ENCODE measurements around the gene SPATA13.

The SPATA13 gene

GRCh38 chr13:24228852-24229458 lies 68.4 kb downstream of the SPATA13 start:
- peaks cover 0 to 4% of the 10 kb centered on the region in 2 donors for H3K4me1 ChIP-seq (ENCODE audit: control insufficient read depth in 1 of 2, insufficient read depth in 2 of 2, low read length in 2 of 2)
- H3K27me3 ChIP-seq (ENCODE audit: low read depth, low read length): no peaks in the 10 kb centered on the region
- no peak overlapping the region for H3K27ac ChIP-seq (ENCODE audit: low read length)
- H3K4me3 ChIP-seq (ENCODE audit: low read depth in 1 of 2, low read length in 2 of 2): no peak overlapping the region
- peaks cover 0 to 4% of the 10 kb centered on the region in 2 donors for H3K36me3 ChIP-seq (ENCODE audit: control insufficient read depth in 1 of 2, insufficient read depth in 2 of 2, low read length in 2 of 2)
- H3K9me3 ChIP-seq (ENCODE audit: control insufficient read depth in 1 of 2, low read length in 2 of 2): no peaks in the 10 kb centered on the region

GRCh38 chr13:24230428-24231072 lies 70.0 kb downstream of the SPATA13 start:
- H3K36me3 ChIP-seq (ENCODE audit: control insufficient read depth in 1 of 2, insufficient read depth in 2 of 2, low read length in 2 of 2): peaks cover 0 to 2% of the 10 kb centered on the region in 2 donors
- peaks cover 0 to 12% of the 10 kb centered on the region in 2 donors for H3K4me1 ChIP-seq (ENCODE audit: control insufficient read depth in 1 of 2, insufficient read depth in 2 of 2, low read length in 2 of 2)
- no peak overlapping the region for H3K27ac ChIP-seq (ENCODE audit: low read length)
- H3K9me3 ChIP-seq (ENCODE audit: control insufficient read depth in 1 of 2, low read length in 2 of 2): no peaks in the 10 kb centered on the region
- no peak overlapping the region for H3K4me3 ChIP-seq (ENCODE audit: low read depth in 1 of 2, low read length in 2 of 2)
- no peaks in the 10 kb centered on the region for H3K27me3 ChIP-seq (ENCODE audit: low read depth, low read length)

GRCh38 chr13:24231377-24231776 lies 70.9 kb downstream of the SPATA13 start:
- Histone ChIP-seq H3K27ac (ENCODE audit: low read length) (no peak overlapping the region), H3K9me3 (ENCODE audit: control insufficient read depth in 1 of 2, low read length in 2 of 2) (no peaks in the 10 kb centered on the region), H3K27me3 (ENCODE audit: low read depth, low read length) (no peaks in the 10 kb centered on the region), H3K36me3 (ENCODE audit: control insufficient read depth in 1 of 2, insufficient read depth in 2 of 2, low read length in 2 of 2) (no peaks in the 10 kb centered on the region), H3K4me3 (ENCODE audit: low read depth in 1 of 2, low read length in 2 of 2) (no peak overlapping the region), H3K4me1 (ENCODE audit: control insufficient read depth in 1 of 2, insufficient read depth in 2 of 2, low read length in 2 of 2) (peaks cover 0 to 12% of the 10 kb centered on the region in 2 donors)

GRCh38 chr13:24232037-24232436 lies 71.5 kb downstream of the SPATA13 start:
- H3K9me3 ChIP-seq (ENCODE audit: control insufficient read depth in 1 of 2, low read length in 2 of 2): no peaks in the 10 kb centered on the region
- H3K27me3 ChIP-seq (ENCODE audit: low read depth, low read length): no peaks in the 10 kb centered on the region
- peaks cover 0 to 12% of the 10 kb centered on the region in 2 donors for H3K4me1 ChIP-seq (ENCODE audit: control insufficient read depth in 1 of 2, insufficient read depth in 2 of 2, low read length in 2 of 2)
- no peaks in the 10 kb centered on the region for H3K36me3 ChIP-seq (ENCODE audit: control insufficient read depth in 1 of 2, insufficient read depth in 2 of 2, low read length in 2 of 2)
- no peak overlapping the region for H3K27ac ChIP-seq (ENCODE audit: low read length)
- no peak overlapping the region for H3K4me3 ChIP-seq (ENCODE audit: low read depth in 1 of 2, low read length in 2 of 2)

GRCh38 chr13:24232474-24232873 lies 72.0 kb downstream of the SPATA13 start:
- Histone ChIP-seq H3K9me3 (ENCODE audit: control insufficient read depth in 1 of 2, low read length in 2 of 2) (no peaks in the 10 kb centered on the region), H3K36me3 (ENCODE audit: control insufficient read depth in 1 of 2, insufficient read depth in 2 of 2, low read length in 2 of 2) (no peaks in the 10 kb centered on the region), H3K4me1 (ENCODE audit: control insufficient read depth in 1 of 2, insufficient read depth in 2 of 2, low read length in 2 of 2) (peaks cover 0 to 12% of the 10 kb centered on the region in 2 donors), H3K27me3 (ENCODE audit: low read depth, low read length) (no peaks in the 10 kb centered on the region), H3K4me3 (ENCODE audit: low read depth in 1 of 2, low read length in 2 of 2) (no peak overlapping the region), H3K27ac (ENCODE audit: low read length) (no peak overlapping the region)

GRCh38 chr13:24233351-24233901 lies 72.9 kb downstream of the SPATA13 start:
- Histone ChIP-seq H3K9me3 (ENCODE audit: control insufficient read depth in 1 of 2, low read length in 2 of 2) (no peaks in the 10 kb centered on the region), H3K36me3 (ENCODE audit: control insufficient read depth in 1 of 2, insufficient read depth in 2 of 2, low read length in 2 of 2) (no peaks in the 10 kb centered on the region), H3K27ac (ENCODE audit: low read length) (peak overlapping the region; percentile 28), H3K4me3 (ENCODE audit: low read depth in 1 of 2, low read length in 2 of 2) (peak overlapping the region in 1 of 2 donors; percentile 17), H3K4me1 (ENCODE audit: control insufficient read depth in 1 of 2, insufficient read depth in 2 of 2, low read length in 2 of 2) (peaks cover 0 to 12% of the 10 kb centered on the region in 2 donors), H3K27me3 (ENCODE audit: low read depth, low read length) (no peaks in the 10 kb centered on the region)

GRCh38 chr13:24234200-24234915 lies 73.8 kb downstream of the SPATA13 start:
- H3K27me3 ChIP-seq (ENCODE audit: low read depth, low read length): no peaks in the 10 kb centered on the region
- no peak overlapping the region for H3K27ac ChIP-seq (ENCODE audit: low read length)
- H3K36me3 ChIP-seq (ENCODE audit: control insufficient read depth in 1 of 2, insufficient read depth in 2 of 2, low read length in 2 of 2): no peaks in the 10 kb centered on the region
- H3K9me3 ChIP-seq (ENCODE audit: control insufficient read depth in 1 of 2, low read length in 2 of 2): no peaks in the 10 kb centered on the region
- peaks cover 0 to 12% of the 10 kb centered on the region in 2 donors for H3K4me1 ChIP-seq (ENCODE audit: control insufficient read depth in 1 of 2, insufficient read depth in 2 of 2, low read length in 2 of 2)
- H3K4me3 ChIP-seq (ENCODE audit: low read depth in 1 of 2, low read length in 2 of 2): no peak overlapping the region

GRCh38 chr13:24237356-24237755 lies 76.8 kb downstream of the SPATA13 start:
- H3K4me3 ChIP-seq (ENCODE audit: low read depth in 1 of 2, low read length in 2 of 2): no peak overlapping the region
- no peak overlapping the region for H3K27ac ChIP-seq (ENCODE audit: low read length)
- H3K4me1 ChIP-seq (ENCODE audit: control insufficient read depth in 1 of 2, insufficient read depth in 2 of 2, low read length in 2 of 2): peaks cover 0 to 12% of the 10 kb centered on the region in 2 donors

GRCh38 chr13:24241336-24241735 lies 80.8 kb downstream of the SPATA13 start:
- Histone ChIP-seq H3K36me3 (ENCODE audit: control insufficient read depth in 1 of 2, insufficient read depth in 2 of 2, low read length in 2 of 2) (no peaks in the 10 kb centered on the region), H3K9me3 (ENCODE audit: control insufficient read depth in 1 of 2, low read length in 2 of 2) (no peaks in the 10 kb centered on the region), H3K4me3 (ENCODE audit: low read depth in 1 of 2, low read length in 2 of 2) (no peak overlapping the region), H3K27me3 (ENCODE audit: low read depth, low read length) (no peaks in the 10 kb centered on the region), H3K4me1 (ENCODE audit: control insufficient read depth in 1 of 2, insufficient read depth in 2 of 2, low read length in 2 of 2) (no peaks in the 10 kb centered on the region), H3K27ac (ENCODE audit: low read length) (no peak overlapping the region)

More at GRCh38 chr13:24237356-24237755, 76.8 kb downstream of the SPATA13 start:
- Histone ChIP-seq H3K27me3 (ENCODE audit: low read depth, low read length) (no peaks in the 10 kb centered on the region), H3K36me3 (ENCODE audit: control insufficient read depth in 1 of 2, insufficient read depth in 2 of 2, low read length in 2 of 2) (no peaks in the 10 kb centered on the region), H3K9me3 (ENCODE audit: control insufficient read depth in 1 of 2, low read length in 2 of 2) (no peaks in the 10 kb centered on the region)

- no peaks in the 10 kb centered on the region for H3K4me1 ChIP-seq (ENCODE audit: control insufficient read depth in 1 of 2, insufficient read depth in 2 of 2, low read length in 2 of 2)
- H3K27ac ChIP-seq (ENCODE audit: low read length): no peak overlapping the region
- H3K27me3 ChIP-seq (ENCODE audit: low read depth, low read length): no peaks in the 10 kb centered on the region
- H3K36me3 ChIP-seq (ENCODE audit: control insufficient read depth in 1 of 2, insufficient read depth in 2 of 2, low read length in 2 of 2): no peaks in the 10 kb centered on the region
- H3K9me3 ChIP-seq (ENCODE audit: control insufficient read depth in 1 of 2, low read length in 2 of 2): no peaks in the 10 kb centered on the region
- no peak overlapping the region for H3K4me3 ChIP-seq (ENCODE audit: low read depth in 1 of 2, low read length in 2 of 2)
Measured at GRCh38 chr13:24242100-24242499, 81.6 kb downstream of the SPATA13 start.

- no peaks in the 10 kb centered on the region for H3K4me1 ChIP-seq (ENCODE audit: control insufficient read depth in 1 of 2, insufficient read depth in 2 of 2, low read length in 2 of 2)
- H3K4me3 ChIP-seq (ENCODE audit: low read depth in 1 of 2, low read length in 2 of 2): no peak overlapping the region
- no peak overlapping the region for H3K27ac ChIP-seq (ENCODE audit: low read length)
- no peaks in the 10 kb centered on the region for H3K36me3 ChIP-seq (ENCODE audit: control insufficient read depth in 1 of 2, insufficient read depth in 2 of 2, low read length in 2 of 2)
- H3K9me3 ChIP-seq (ENCODE audit: control insufficient read depth in 1 of 2, low read length in 2 of 2): no peaks in the 10 kb centered on the region
- no peaks in the 10 kb centered on the region for H3K27me3 ChIP-seq (ENCODE audit: low read depth, low read length)
Measured at GRCh38 chr13:24243302-24243701, 82.8 kb downstream of the SPATA13 start.
